Measurements from ENCODE around the gene AADAT. TPM values are rescaled to one million over a fixed set of nuclear protein-coding genes. Genes with fewer than 3 reads are reported as not detected.

AADAT gene
- total RNA-seq (2021) (5.4 and 5.6 TPM in 2 replicates), Bru-seq, nascent RNA (percentile 60 among the genes with signal in this experiment), BruChase-seq, experiment 1, labeled RNA remaining after a 2-hour chase (percentile 59 among the genes with signal in this experiment), BruChase-seq, experiment 2, labeled RNA remaining after a 6-hour chase (percentile 49 among the genes with signal in this experiment)
- long read RNA-seq, transcript AADAT-201 (13 exons, 2,261 nt): major isoform, 7 of 17 reads
- long read RNA-seq, partial matches to known transcripts: 2 of 17 reads
- long read RNA-seq, other reads (novel, unspliced or antisense): 6 of 17 reads

GRCh38 chr4:170089668-170090351, at the start of gene AADAT:
Gene AADAT, minus strand, starts transcription at chr4:170089956. Its CDS starts 266 bp downstream, at chr4:170089690.
- Histone ChIP-seq H3K4me3 (ENCODE audit: low read depth, low read length, poor library complexity, severe bottlenecking) (peak within 1 kb of the TSS; percentile 57), H3K9me3 (ENCODE audit: low read depth, low read length, poor library complexity, severe bottlenecking) (no peaks in the 10 kb centered on the region), H3K27ac (ENCODE audit: low read depth, low read length, poor library complexity, severe bottlenecking) (peak within 1 kb of the TSS; percentile 38), H3K4me1 (ENCODE audit: insufficient read depth, low read length, poor library complexity, severe bottlenecking) (peaks cover 33% of the 10 kb centered on the region), H3K36me3 (ENCODE audit: insufficient read depth, low read length, poor library complexity, severe bottlenecking) (no peaks in the 10 kb centered on the region), H3K27me3 (replicated peaks; ENCODE audit: insufficient read depth, low read depth, low read length, poor library complexity) (peaks cover 29% of the 10 kb centered on the region)
- intact Hi-C loops (cut with micrococcal nuclease; ENCODE audit: unreplicated experiment): loop anchor here (2.0 to 10.0 kb wide), 3 partner anchors 41 to 475 kb away; partner anchors contain the start of gene NEK1
- peak; percentile 74 for TF ChIP-seq CTCF (conservative IDR thresholded peaks at IDR 0.05; ENCODE audit: low read depth, low read length)
- no peak for TF ChIP-seq EZH2 (IDR thresholded peaks at IDR 0.05; ENCODE audit: borderline replicate concordance, low read depth, low read length, poor library complexity, severe bottlenecking)
- CTCF ChIA-PET: interaction anchor here (1.5 kb wide), 1 partner anchor 279 kb away, joined by 5 read pairs; no protein-coding TSS in a partner anchor
- POLR2A ChIA-PET (ENCODE audit: low non-redundant PET): no interaction called here
- DNase-seq (ENCODE audit: low spot score): peak; percentile 70
- BruUV-seq (replicated peaks): no TSS peak

DNA sequence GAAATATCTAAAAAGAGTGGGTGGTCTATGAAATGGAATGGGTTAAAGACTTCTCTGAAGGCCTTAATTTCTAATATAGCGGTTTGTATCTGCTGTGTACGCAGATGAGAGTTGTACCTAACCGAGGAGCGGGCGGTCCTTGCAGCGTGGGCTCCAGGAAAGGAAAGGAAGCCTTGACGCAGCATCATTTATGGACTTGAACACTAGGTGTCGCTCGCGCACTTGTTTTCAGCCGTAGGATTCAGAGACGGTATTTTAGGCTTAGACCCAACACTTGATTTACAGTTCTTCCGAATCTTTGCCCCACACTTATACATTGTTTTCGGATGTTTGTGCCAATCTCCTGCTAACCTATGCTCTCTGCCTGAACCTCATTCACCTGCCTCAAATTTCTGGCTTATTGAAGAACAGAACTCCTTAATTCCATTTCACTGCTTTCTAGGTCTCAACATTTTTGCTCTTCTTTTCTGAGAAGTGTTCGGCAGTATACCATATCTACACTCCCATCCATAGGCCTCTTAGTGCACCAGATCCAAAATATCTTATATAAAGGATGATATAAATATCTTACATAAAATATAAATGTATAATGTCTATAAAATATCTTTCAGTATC, 48.9 kb upstream of the AADAT start:
- POLR2A ChIA-PET (ENCODE audit: low non-redundant PET): no interaction called here
- CTCF ChIA-PET: no interaction called here
- intact Hi-C loops (cut with micrococcal nuclease; ENCODE audit: unreplicated experiment): loop anchor here (1.0 kb wide), 1 partner anchor 121 kb away; no protein-coding TSS in a partner anchor

More for the DNA sequence above, 48.9 kb upstream of the AADAT start:
- Histone ChIP-seq H3K27me3 (replicated peaks; ENCODE audit: insufficient read depth, low read depth, low read length, poor library complexity) (peaks cover 7% of the 10 kb centered on the region), H3K9me3 (ENCODE audit: low read depth, low read length, poor library complexity, severe bottlenecking) (no peaks in the 10 kb centered on the region), H3K27ac (ENCODE audit: low read depth, low read length, poor library complexity, severe bottlenecking) (no peak overlapping the region), H3K4me3 (ENCODE audit: low read depth, low read length, poor library complexity, severe bottlenecking) (no peak overlapping the region), H3K4me1 (ENCODE audit: insufficient read depth, low read length, poor library complexity, severe bottlenecking) (no peaks in the 10 kb centered on the region), H3K36me3 (ENCODE audit: insufficient read depth, low read length, poor library complexity, severe bottlenecking) (no peaks in the 10 kb centered on the region)
- BruUV-seq (replicated peaks): no TSS peak
- TF ChIP-seq CTCF (conservative IDR thresholded peaks at IDR 0.05; ENCODE audit: low read depth, low read length) (peak; percentile 80), EZH2 (IDR thresholded peaks at IDR 0.05; ENCODE audit: borderline replicate concordance, low read depth, low read length, poor library complexity, severe bottlenecking) (no peak)
- peak; percentile 84 for DNase-seq (ENCODE audit: low spot score)

Measured in A673 (cell line).